Tibial nerve (tissue), 4 donors: ENCODE results near the gene MPRIP. TPM values are rescaled to one million over a fixed set of nuclear protein-coding genes. Genes with fewer than 3 reads are reported as not detected.

Source experiments
- DNase-seq, 2 donors: peaks; one replicate each; pipeline ENCODE4 v3.0.0-alpha.2; 2019; ENCODE audit warnings: low spot score in 2 of 2
- H3K27ac ChIP-seq, 4 donors: fragments of 200-600 bp; sonication (generic) in 3 of 4; one replicate each; pipeline ENCODE4 v1.5.1; 2017 to 2019; ENCODE audit warnings: mild to moderate bottlenecking in 1 of 4
- H3K27me3 ChIP-seq, 2 donors: fragments of 200-600 bp; sonication (generic) in 1 of 2; one replicate each; pipeline versions ENCODE4 v1.5.1 to v1.6.0; 2017 to 2019
- H3K36me3 ChIP-seq, 3 donors: fragments of 200-600 bp; sonication (generic); one replicate each; pipeline ENCODE4 v1.5.1; 2018 to 2019
- H3K4me1 ChIP-seq, 4 donors: fragments of 200-600 bp; sonication (generic) in 3 of 4; one replicate each; pipeline ENCODE4 v1.5.1; 2017 to 2019
- H3K4me3 ChIP-seq, 4 donors: fragments of 200-600 bp; sonication (generic) in 3 of 4; one replicate each; pipeline ENCODE4 v1.5.1; 2017 to 2019; ENCODE audit warnings: mild to moderate bottlenecking in 1 of 4, moderate library complexity in 1 of 4
- H3K9me3 ChIP-seq, 4 donors: fragments of 200-600 bp; sonication (generic) in 3 of 4; one replicate each; pipeline ENCODE4 v1.5.1; 2017 to 2019
- CTCF ChIP-seq, 5 experiments: fragments of 200-600 bp in 3 of 5; fragments of 450-650 bp in 2 of 5; sonication (generic) in 3 of 5; IDR thresholded peaks; one replicate each; pipeline ENCODE4 v1.5.1; 2016 to 2019; ENCODE audit warnings: antibody characterized with exemption in 5 of 5, mild to moderate bottlenecking in 3 of 5, moderate library complexity in 2 of 5
- EP300 ChIP-seq, 2 donors: sonication (generic); formaldehyde crosslinking; IDR thresholded peaks; one replicate each; pipeline ENCODE4 v1.6.1; 2017; ENCODE audit warnings: antibody characterized with exemption in 2 of 2, mild to moderate bottlenecking in 1 of 2
- POLR2A ChIP-seq, 2 donors: fragments of 450-650 bp; IDR thresholded peaks; one replicate each; pipeline ENCODE4 v1.6.1; 2017; ENCODE audit warnings: antibody characterized with exemption in 2 of 2, mild to moderate bottlenecking in 2 of 2, moderate library complexity in 2 of 2
- WGBS, 2 donors: methylation state at CpG; one replicate each; pipeline ENCODE4 v1.1.5; 2018; 5-methylcytosine and 5-hydroxymethylcytosine counted together
- total RNA-seq, 4 donors: library from RNA; depleted of rRNA; stranded (reverse); fragments of >200 nt; gene quantifications; one replicate each; pipeline ENCODE4 v1.1.0, GENCODE V29; 2016

The MPRIP gene
- total RNA-seq, 4 donors from 2014 or later = 216 to 291 (median 265) TPM

GRCh38 chr17:17205368-17206123, 163.3 kb downstream of the MPRIP start:
- Histone ChIP-seq H3K4me3 (peak overlapping the region; percentile 47 to 69 (median 60)), H3K27me3 (no peaks in the 10 kb centered on the region), H3K27ac (peak overlapping the region; percentile 76 to 96 (median 92)), H3K4me1 (peaks cover 0 to 67% (median 33%) of the 10 kb centered on the region in 4 donors), H3K9me3 (no peaks in the 10 kb centered on the region), H3K36me3 (peaks cover 0 to 23% (median 0%) of the 10 kb centered on the region in 3 donors)
- 14 to 28% methylated on average over 30 to 68 of the region's 70 CpGs for WGBS, 2 donors
- peak; percentile 36 to 42 for DNase-seq
- TF ChIP-seq EP300 (IDR thresholded peaks at IDR 0.05) (peak in 1 of 2 donors; percentile 8), POLR2A (IDR thresholded peaks at IDR 0.05) (no peak)

- H3K4me1 ChIP-seq = peaks cover 0 to 59% (median 28%) of the 10 kb centered on the region in 4 donors
Measured at GRCh38 chr17:17206124-17206912, 164.1 kb downstream of the MPRIP start, which contains the start of gene PLD6. Gene PLD6 (minus strand): TSS chr17:17206333. CDS start chr17:17206286, 47 bp downstream.

GRCh38 chr17:17206913-17207335, 164.7 kb downstream of the MPRIP start:
- Histone ChIP-seq H3K36me3 (peaks cover 0 to 35% (median 0%) of the 10 kb centered on the region in 3 donors), H3K9me3 (no peaks in the 10 kb centered on the region), H3K27ac (peak overlapping the region; percentile 76 to 96 (median 92)), H3K27me3 (no peaks in the 10 kb centered on the region), H3K4me3 (peak overlapping the region in 1 of 4 donors; percentile 68), H3K4me1 (peaks cover 0 to 53% (median 24%) of the 10 kb centered on the region in 4 donors)
- no peak for TF ChIP-seq CTCF (IDR thresholded peaks at IDR 0.05)
- TF ChIP-seq EP300 (IDR thresholded peaks at IDR 0.05) = no peak
- TF ChIP-seq POLR2A (IDR thresholded peaks at IDR 0.05) = no peak
- 36 to 46% methylated on average over 12 to 16 of the region's 16 CpGs for WGBS, 2 donors
- peak in 1 of 2 donors; percentile 39 for DNase-seq

More at GRCh38 chr17:17206124-17206912, 164.1 kb downstream of the MPRIP start, which contains the start of gene PLD6:
- Histone ChIP-seq H3K27ac (peak within 1 kb of the TSS; percentile 76 to 96 (median 92)), H3K36me3 (peaks cover 0 to 30% (median 0%) of the 10 kb centered on the region in 3 donors), H3K27me3 (no peaks in the 10 kb centered on the region), H3K9me3 (no peaks in the 10 kb centered on the region), H3K4me3 (peak within 1 kb of the TSS; percentile 47 to 69 (median 60))
- 40 to 49% methylated on average over 19 to 23 of the region's 78 CpGs for WGBS, 2 donors
- TF ChIP-seq POLR2A (IDR thresholded peaks at IDR 0.05) = peak in 1 of 2 donors; percentile 57
- TF ChIP-seq CTCF (IDR thresholded peaks at IDR 0.05) = peak in 2 of 5 experiments; percentile 24 to 31
- TF ChIP-seq EP300 (IDR thresholded peaks at IDR 0.05) = peak; percentile 10 to 53
- peak; percentile 73 to 79 for DNase-seq

- WGBS, 2 donors = 71 to 73% methylated on average over 8 of the region's 8 CpGs
- Histone ChIP-seq H3K27me3 (no peaks in the 10 kb centered on the region), H3K4me3 (no peak overlapping the region), H3K4me1 (peaks cover 0 to 45% (median 23%) of the 10 kb centered on the region in 4 donors), H3K36me3 (peaks cover 0 to 35% (median 0%) of the 10 kb centered on the region in 3 donors), H3K27ac (peak overlapping the region in 2 of 4 donors; percentile 95 to 96), H3K9me3 (no peaks in the 10 kb centered on the region)
- TF ChIP-seq POLR2A (IDR thresholded peaks at IDR 0.05) (no peak), EP300 (IDR thresholded peaks at IDR 0.05) (no peak), CTCF (IDR thresholded peaks at IDR 0.05) (no peak)
- no peak for DNase-seq
Measured at GRCh38 chr17:17207998-17208397, 165.7 kb downstream of the MPRIP start.

- 55 to 65% methylated on average over 10 of the region's 10 CpGs for WGBS, 2 donors
- Histone ChIP-seq H3K27ac (no peak overlapping the region), H3K36me3 (peaks cover 2 to 90% (median 15%) of the 10 kb centered on the region in 3 donors)
Measured at GRCh38 chr17:17213775-17214174, 171.5 kb downstream of the MPRIP start.

More at GRCh38 chr17:17213775-17214174, 171.5 kb downstream of the MPRIP start:
- H3K27me3 ChIP-seq = no peaks in the 10 kb centered on the region
- DNase-seq = no peak
- no peak overlapping the region for H3K4me3 ChIP-seq
- no peaks in the 10 kb centered on the region for H3K9me3 ChIP-seq
- TF ChIP-seq EP300 (IDR thresholded peaks at IDR 0.05) (no peak), POLR2A (IDR thresholded peaks at IDR 0.05) (no peak), CTCF (IDR thresholded peaks at IDR 0.05) (no peak)
- H3K4me1 ChIP-seq = no peaks in the 10 kb centered on the region
